CD4-positive, alpha-beta memory T cell (primary cell): Measurements from ENCODE around the gene TRIM29. TPM values are rescaled to one million over a fixed set of nuclear protein-coding genes. Genes with fewer than 3 reads are reported as not detected.

Experiments used
- CTCF ChIA-PET: fragments of 350-600 bp; sonication (Branson Sonifier 250); formaldehyde crosslinking; loops from one replicate; lab custom pipeline; 2021; ENCODE audit warnings: inconsistent platforms; ENCODE audit not compliant: partially characterized antibody; lab: Charles Lee
- POLR2A ChIA-PET: fragments of 350-600 bp; sonication (Branson Sonifier 250); formaldehyde crosslinking; loops from one replicate; lab custom pipeline; 2021; ENCODE audit not compliant: partially characterized antibody; lab: Charles Lee
- DNase-seq, 5 donors: peaks; one replicate each; pipeline versions ENCODE4 v3.0.0 to v3.0.0-alpha.2; 2020 to 2022; ENCODE audit warnings: mixed read lengths in 1 of 5
- H3K27ac ChIP-seq: one replicate; pipeline ENCODE4 v1.7.0; 2013; ENCODE audit warnings: low read depth, low read length
- H3K27me3 ChIP-seq: 2 replicates; pipeline ENCODE4 v1.7.0; 2013; ENCODE audit warnings: mild to moderate bottlenecking, low read length, moderate library complexity; ENCODE audit not compliant: insufficient read depth
- H3K36me3 ChIP-seq: 2 replicates; pipeline ENCODE4 v1.7.0; 2013; ENCODE audit warnings: mild to moderate bottlenecking, low read length, moderate library complexity; ENCODE audit not compliant: insufficient read depth
- H3K4me1 ChIP-seq: 2 replicates; pipeline ENCODE4 v1.7.0; 2013; ENCODE audit warnings: mild to moderate bottlenecking, low read length, moderate library complexity; ENCODE audit not compliant: insufficient read depth
- H3K4me3 ChIP-seq, 2 donors: one replicate each; pipeline ENCODE4 v1.7.0; 2013; ENCODE audit warnings: low read length in 2 of 2, mild to moderate bottlenecking in 1 of 2
- H3K9me3 ChIP-seq, 2 donors: one replicate each; pipeline ENCODE4 v1.7.0; 2013; ENCODE audit warnings: low read length in 2 of 2, control low read depth in 1 of 2; ENCODE audit not compliant: control insufficient read depth in 1 of 2
- H3K27ac Mint-ChIP-seq, 7 donors: one replicate each; pipeline ENCODE4 v1.8.0; 2020 to 2021; ENCODE audit warnings: mixed read lengths in 7 of 7, mild to moderate bottlenecking in 6 of 7, inconsistent platforms in 3 of 7, moderate library complexity in 3 of 7
- H3K27me3 Mint-ChIP-seq, 2 donors: one replicate each; pipeline ENCODE4 v1.8.0; 2020 to 2021; ENCODE audit warnings: mixed read lengths in 2 of 2
- H3K36me3 Mint-ChIP-seq, 2 donors: one replicate each; pipeline ENCODE4 v1.8.0; 2020 to 2021; ENCODE audit warnings: mixed read lengths in 2 of 2, inconsistent platforms in 1 of 2, mild to moderate bottlenecking in 1 of 2
- H3K4me1 Mint-ChIP-seq, 4 donors: one replicate each; pipeline ENCODE4 v1.8.0; 2020 to 2021; ENCODE audit warnings: mixed read lengths in 4 of 4, mild to moderate bottlenecking in 1 of 4
- H3K4me3 Mint-ChIP-seq, 8 donors: one replicate each; pipeline ENCODE4 v1.8.0; 2020 to 2021; ENCODE audit warnings: mixed read lengths in 8 of 8, mild to moderate bottlenecking in 7 of 8, moderate library complexity in 6 of 8, inconsistent platforms in 3 of 8
- H3K9me3 Mint-ChIP-seq, 8 donors: one replicate each; pipeline ENCODE4 v1.8.0; 2020 to 2021; ENCODE audit warnings: mixed read lengths in 8 of 8, mild to moderate bottlenecking in 5 of 8, inconsistent platforms in 3 of 8, moderate library complexity in 1 of 8
- intact Hi-C: fragments of 100-400 bp; cut with micrococcal nuclease; formaldehyde crosslinking; loops from one replicate; pipeline ENCODE4 v1.15.1; 2023
- polyA plus RNA-seq, 2 donors: library from polyadenylated mRNA; unstranded; fragments of 300-500 nt; fragmentation: Illumina TruSeq; gene quantifications; one replicate each; pipeline ENCODE4 v1.2.3, GENCODE V29; 2021
- total RNA-seq, 2 experiments: library from RNA; stranded (reverse); gene quantifications; one replicate each; pipeline ENCODE4 v1.2.3, GENCODE V29; 2021

TRIM29 gene
- total and polyA plus RNA-seq, 4 experiments from 2014 or later = not detected

DNA sequence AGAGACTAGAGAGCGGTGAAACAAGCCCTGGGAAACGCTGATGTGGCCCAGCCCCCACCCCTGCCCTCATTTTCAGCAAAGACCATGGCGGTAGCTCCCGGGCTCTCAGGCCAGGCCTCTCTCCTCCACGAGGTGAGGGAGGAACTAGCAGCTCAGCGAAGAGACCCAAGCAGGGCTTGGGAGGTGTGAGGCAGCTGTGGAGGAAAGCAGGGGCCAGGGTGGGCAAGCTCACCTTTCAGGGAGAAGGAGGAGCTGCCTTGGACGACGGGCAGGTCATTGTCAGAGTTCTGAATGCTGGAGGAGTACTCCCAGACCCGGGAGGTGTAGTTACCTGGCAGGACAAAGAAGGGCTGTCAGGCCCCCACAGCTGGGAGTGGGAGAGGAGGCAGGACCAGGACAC, 19.9 kb downstream of the TRIM29 start:
- intact Hi-C loops = no loop called here
- H3K4me1 ChIP-seq = no peaks in the 10 kb centered on the region
- Mint-ChIP-seq H3K4me3 (no peak overlapping the region), H3K27ac (no peak overlapping the region), H3K27me3 (peaks cover 0 to 7% of the 10 kb centered on the region in 2 donors), H3K36me3 (no peaks in the 10 kb centered on the region), H3K9me3 (no peaks in the 10 kb centered on the region), H3K4me1 (no peaks in the 10 kb centered on the region)
- H3K4me3 ChIP-seq = no peak overlapping the region
- CTCF ChIA-PET = interaction anchor here (3.3 kb wide), 1 partner anchor 10 kb away, joined by 22 read pairs; no protein-coding TSS in a partner anchor
- no peaks in the 10 kb centered on the region for H3K27me3 ChIP-seq
- DNase-seq = no peak
- POLR2A ChIA-PET = no interaction called here
- no peaks in the 10 kb centered on the region for H3K36me3 ChIP-seq
- no peaks in the 10 kb centered on the region for H3K9me3 ChIP-seq
- H3K27ac ChIP-seq = no peak overlapping the region

- POLR2A ChIA-PET = no interaction called here
- H3K4me3 Mint-ChIP-seq = no peak overlapping the region
- Histone ChIP-seq H3K4me3 (no peak overlapping the region), H3K4me1 (no peaks in the 10 kb centered on the region), H3K27ac (no peak overlapping the region), H3K36me3 (no peaks in the 10 kb centered on the region), H3K9me3 (no peaks in the 10 kb centered on the region), H3K27me3 (no peaks in the 10 kb centered on the region)
- no peaks in the 10 kb centered on the region for H3K9me3 Mint-ChIP-seq
- H3K27ac Mint-ChIP-seq = no peak overlapping the region
- intact Hi-C loops = no loop called here
- H3K36me3 Mint-ChIP-seq = no peaks in the 10 kb centered on the region
- no peak for DNase-seq
- CTCF ChIA-PET = interaction anchor here (3.3 kb wide), 1 partner anchor 9 kb away, joined by 22 read pairs; no protein-coding TSS in a partner anchor
- no peaks in the 10 kb centered on the region for H3K4me1 Mint-ChIP-seq
- H3K27me3 Mint-ChIP-seq = peaks cover 0 to 8% of the 10 kb centered on the region in 2 donors
Observed at GRCh38 chr11:120116966-120117365, 20.9 kb downstream of the TRIM29 start.

- Histone ChIP-seq H3K27ac (no peak overlapping the region), H3K4me1 (no peaks in the 10 kb centered on the region), H3K9me3 (no peaks in the 10 kb centered on the region), H3K36me3 (no peaks in the 10 kb centered on the region), H3K4me3 (no peak overlapping the region), H3K27me3 (no peaks in the 10 kb centered on the region)
- no peak for DNase-seq
- Mint-ChIP-seq H3K27me3 (peaks cover 1 to 13% of the 10 kb centered on the region in 2 donors), H3K36me3 (no peaks in the 10 kb centered on the region), H3K27ac (no peak overlapping the region), H3K9me3 (no peaks in the 10 kb centered on the region), H3K4me1 (no peaks in the 10 kb centered on the region), H3K4me3 (no peak overlapping the region)
- ChIA-PET CTCF (no interaction called here), POLR2A (no interaction called here)
- intact Hi-C loops = no loop called here
Observed at GRCh38 chr11:120115272-120116000, 22.5 kb downstream of the TRIM29 start.

DNA sequence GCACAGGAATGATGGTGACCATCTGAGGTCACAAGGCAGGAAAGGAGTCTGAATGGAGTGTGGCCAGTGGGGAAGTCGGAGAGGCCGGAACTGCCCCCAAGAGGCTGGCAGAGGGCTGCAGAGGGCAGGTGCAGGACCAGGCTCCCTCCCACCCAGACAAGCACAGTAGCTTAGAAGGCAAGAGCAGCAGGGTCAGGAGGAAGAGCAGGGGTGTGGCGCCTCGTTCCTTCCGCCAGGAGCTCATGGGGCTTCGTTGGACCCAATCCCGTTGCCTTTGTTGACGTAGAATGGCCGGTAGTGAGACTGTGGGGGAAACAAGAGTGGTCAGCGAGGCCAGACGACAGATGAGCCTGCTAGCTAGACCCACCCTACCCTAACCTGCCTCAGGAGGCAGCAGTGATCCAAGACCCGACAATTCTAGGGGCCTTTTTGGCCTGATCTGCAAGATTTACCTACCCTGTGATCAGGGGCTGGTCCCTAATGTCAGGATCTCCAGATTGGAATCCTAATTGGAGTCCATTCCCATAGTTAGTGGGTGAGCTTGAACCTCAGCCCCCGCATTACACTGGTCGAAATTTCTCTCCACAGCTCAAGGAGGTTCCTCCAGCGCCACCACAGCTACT, 25.6 kb downstream of the TRIM29 start:
- Mint-ChIP-seq H3K9me3 (no peaks in the 10 kb centered on the region), H3K36me3 (no peaks in the 10 kb centered on the region), H3K4me1 (no peaks in the 10 kb centered on the region), H3K4me3 (no peak overlapping the region), H3K27ac (no peak overlapping the region), H3K27me3 (peaks cover 1 to 16% of the 10 kb centered on the region in 2 donors)
- Histone ChIP-seq H3K36me3 (no peaks in the 10 kb centered on the region), H3K27ac (no peak overlapping the region), H3K9me3 (no peaks in the 10 kb centered on the region), H3K27me3 (no peaks in the 10 kb centered on the region), H3K4me1 (no peaks in the 10 kb centered on the region), H3K4me3 (no peak overlapping the region)
- ChIA-PET POLR2A (no interaction called here), CTCF (no interaction called here)
- intact Hi-C loops = no loop called here
- DNase-seq = no peak

GRCh38 chr11:120109531-120109930, 28.4 kb downstream of the TRIM29 start:
- H3K36me3 ChIP-seq = no peaks in the 10 kb centered on the region
- H3K4me1 ChIP-seq = no peaks in the 10 kb centered on the region
- no peaks in the 10 kb centered on the region for H3K36me3 Mint-ChIP-seq
- DNase-seq = no peak
- ChIA-PET POLR2A (no interaction called here), CTCF (interaction anchor here (1.4 to 2.9 kb wide), 3 partner anchors 9 to 468 kb away, joined by 3 to 22 read pairs (median 4); no protein-coding TSS in a partner anchor)
- no peaks in the 10 kb centered on the region for H3K9me3 ChIP-seq
- no peak overlapping the region for H3K4me3 Mint-ChIP-seq
- H3K27me3 ChIP-seq = no peaks in the 10 kb centered on the region
- H3K27ac ChIP-seq = no peak overlapping the region
- H3K27ac Mint-ChIP-seq = no peak overlapping the region
- H3K4me1 Mint-ChIP-seq = no peaks in the 10 kb centered on the region
- intact Hi-C loops = no loop called here
- H3K4me3 ChIP-seq = no peak overlapping the region
- H3K9me3 Mint-ChIP-seq = no peaks in the 10 kb centered on the region
- H3K27me3 Mint-ChIP-seq = peaks cover 6 to 23% of the 10 kb centered on the region in 2 donors

- H3K27ac Mint-ChIP-seq = no peak overlapping the region
- H3K9me3 ChIP-seq = no peaks in the 10 kb centered on the region
- no peak overlapping the region for H3K4me3 Mint-ChIP-seq
- no peak overlapping the region for H3K4me3 ChIP-seq
- DNase-seq = no peak
- no peaks in the 10 kb centered on the region for H3K27me3 ChIP-seq
- H3K27me3 Mint-ChIP-seq = peaks cover 6 to 21% of the 10 kb centered on the region in 2 donors
- H3K27ac ChIP-seq = no peak overlapping the region
- CTCF ChIA-PET = interaction anchor here (0.7 to 2.9 kb wide), 15 partner anchors 9 to 627 kb away, joined by 3 to 22 read pairs (median 3); no protein-coding TSS in a partner anchor
- H3K4me1 Mint-ChIP-seq = no peaks in the 10 kb centered on the region
- H3K9me3 Mint-ChIP-seq = no peaks in the 10 kb centered on the region
- no peaks in the 10 kb centered on the region for H3K36me3 ChIP-seq
- POLR2A ChIA-PET = no interaction called here
- intact Hi-C loops = loop anchor here (1.0 kb wide), 1 partner anchor 466 kb away; no protein-coding TSS in a partner anchor
- H3K4me1 ChIP-seq = no peaks in the 10 kb centered on the region
- no peaks in the 10 kb centered on the region for H3K36me3 Mint-ChIP-seq
Observed at GRCh38 chr11:120108785-120109168, 29.1 kb downstream of the TRIM29 start.

DNA sequence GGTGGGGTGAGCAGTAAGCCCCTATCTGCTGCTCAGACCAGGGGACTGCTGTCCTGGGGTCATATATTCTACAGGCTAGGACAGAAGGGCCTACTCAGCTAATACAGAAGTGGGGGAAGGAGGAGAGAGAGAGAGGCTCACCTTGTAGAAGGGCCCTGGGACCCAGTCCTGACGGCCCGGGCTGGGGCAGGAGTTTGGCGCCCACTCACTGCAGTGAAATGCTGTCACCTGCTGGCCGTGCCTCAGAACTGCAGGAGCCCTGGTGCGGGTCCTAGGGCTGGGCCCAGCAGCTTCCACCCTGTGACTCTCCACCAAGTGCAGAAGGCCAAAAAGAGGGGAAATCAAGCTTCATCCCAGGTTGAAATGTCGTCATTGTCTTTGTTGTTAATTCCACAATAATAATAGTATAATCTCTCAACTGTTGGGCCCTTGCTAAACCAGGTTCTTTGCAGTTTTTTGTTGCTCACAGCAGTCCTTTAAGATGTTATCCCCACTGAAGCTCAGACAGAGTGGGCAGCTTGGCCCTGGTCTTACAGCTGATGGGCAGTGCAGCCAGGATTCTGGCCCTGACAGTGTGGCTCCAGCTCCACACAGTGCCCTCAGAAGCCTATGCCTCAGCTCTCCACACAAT, 29.6 kb downstream of the TRIM29 start:
- ChIA-PET CTCF (interaction anchor here (0.7 to 2.9 kb wide), 17 partner anchors 10 to 626 kb away, joined by 3 to 22 read pairs (median 3); no protein-coding TSS in a partner anchor), POLR2A (no interaction called here)
- Histone ChIP-seq H3K27ac (no peak overlapping the region), H3K4me1 (no peaks in the 10 kb centered on the region), H3K9me3 (no peaks in the 10 kb centered on the region), H3K27me3 (no peaks in the 10 kb centered on the region), H3K4me3 (no peak overlapping the region), H3K36me3 (no peaks in the 10 kb centered on the region)
- no peaks in the 10 kb centered on the region for H3K36me3 Mint-ChIP-seq
- peak; percentile 19 to 46 (median 26) for DNase-seq
- intact Hi-C loops = loop anchor here (1.0 kb wide), 1 partner anchor 466 kb away; no protein-coding TSS in a partner anchor
- no peaks in the 10 kb centered on the region for H3K9me3 Mint-ChIP-seq
- H3K4me3 Mint-ChIP-seq = no peak overlapping the region
- peaks cover 6 to 19% of the 10 kb centered on the region in 2 donors for H3K27me3 Mint-ChIP-seq
- no peak overlapping the region for H3K27ac Mint-ChIP-seq
- no peaks in the 10 kb centered on the region for H3K4me1 Mint-ChIP-seq
